H9 (cell line): Measurements from ENCODE around the gene ZNF503. TPM values are rescaled to one million over a fixed set of nuclear protein-coding genes. Genes with fewer than 3 reads are reported as not detected.

ENCODE experiments used
- DNase-seq: peaks from one replicate; pipeline ENCODE4 v3.0.0-alpha.2; 2017
- H2AFZ ChIP-seq: one replicate; pipeline ENCODE4 v1.6.1; 2013; ENCODE audit warnings: mild to moderate bottlenecking, low read length, control low read depth, moderate library complexity
- H2AK5ac ChIP-seq: 2 replicates; pipeline ENCODE4 v1.6.1; 2013; ENCODE audit warnings: low read length, control low read depth, mixed read lengths; ENCODE audit not compliant: insufficient read length
- H2BK120ac ChIP-seq: one replicate; pipeline ENCODE4 v1.6.1; 2013; ENCODE audit warnings: low read depth, mild to moderate bottlenecking, low read length, control low read depth, inconsistent platforms; ENCODE audit not compliant: poor library complexity, severe bottlenecking
- H2BK12ac ChIP-seq: 2 replicates; pipeline ENCODE4 v1.6.1; 2013; ENCODE audit warnings: low read length, control low read depth, mixed read lengths, low read depth; ENCODE audit not compliant: insufficient read length
- H2BK15ac ChIP-seq: 2 replicates; pipeline ENCODE4 v1.6.1; 2013; ENCODE audit warnings: low read depth, low read length, control low read depth
- H2BK20ac ChIP-seq: one replicate; pipeline ENCODE4 v1.6.1; 2013; ENCODE audit warnings: low read depth, mild to moderate bottlenecking, low read length, control low read depth, inconsistent platforms; ENCODE audit not compliant: poor library complexity, severe bottlenecking
- H2BK5ac ChIP-seq: 2 replicates; pipeline ENCODE4 v1.6.1; 2013; ENCODE audit warnings: low read length, control low read depth, mixed read lengths; ENCODE audit not compliant: insufficient read length
- H3K14ac ChIP-seq: 2 replicates; pipeline ENCODE4 v1.6.1; 2013; ENCODE audit warnings: low read length, control low read depth; ENCODE audit not compliant: insufficient read depth
- H3K18ac ChIP-seq: 2 replicates; pipeline ENCODE4 v1.6.1; 2013; ENCODE audit warnings: low read depth, mild to moderate bottlenecking, mixed read lengths, low read length, control low read depth; ENCODE audit not compliant: insufficient read length
- H3K23ac ChIP-seq: 2 replicates; pipeline ENCODE4 v1.6.1; 2013; ENCODE audit warnings: low read length, control low read depth, mixed read lengths, low read depth; ENCODE audit not compliant: insufficient read length
- H3K23me2 ChIP-seq: 2 replicates; pipeline ENCODE4 v1.6.1; 2013; ENCODE audit warnings: low read depth, mild to moderate bottlenecking, mixed read lengths, low read length, control low read depth; ENCODE audit not compliant: insufficient read length, poor library complexity, severe bottlenecking
- H3K27ac ChIP-seq: 2 replicates; pipeline ENCODE4 v1.5.1; 2013; ENCODE audit warnings: low read length, control low read depth, mixed read lengths, low read depth; ENCODE audit not compliant: insufficient read length
- H3K27me3 ChIP-seq: 2 replicates; pipeline ENCODE4 v1.6.1; 2013; ENCODE audit warnings: low read length, control low read depth, inconsistent platforms; ENCODE audit not compliant: insufficient read depth
- H3K4ac ChIP-seq: 2 replicates; pipeline ENCODE4 v1.6.1; 2013; ENCODE audit warnings: low read depth, mild to moderate bottlenecking, control low read depth, inconsistent platforms, low read length, moderate library complexity
- H3K4me1 ChIP-seq: 2 replicates; pipeline ENCODE4 v1.6.1; 2013; ENCODE audit warnings: low read length, control low read depth, inconsistent platforms; ENCODE audit not compliant: insufficient read depth
- H3K4me2 ChIP-seq: 2 replicates; pipeline ENCODE4 v1.6.1; 2013; ENCODE audit warnings: low read length, control low read depth, mixed read lengths; ENCODE audit not compliant: insufficient read length, insufficient read depth
- H3K56ac ChIP-seq: 2 replicates; pipeline ENCODE4 v1.6.1; 2013; ENCODE audit warnings: low read depth, mild to moderate bottlenecking, mixed read lengths, low read length, control low read depth; ENCODE audit not compliant: insufficient read length
- H3K79me1 ChIP-seq: 2 replicates; pipeline ENCODE4 v1.6.1; 2013; ENCODE audit warnings: low read depth, mild to moderate bottlenecking, moderate library complexity, low read length, control low read depth, inconsistent platforms; ENCODE audit not compliant: insufficient read depth, poor library complexity, severe bottlenecking
- H3K79me2 ChIP-seq: 2 replicates; pipeline ENCODE4 v1.6.1; 2013; ENCODE audit warnings: low read length, control low read depth, inconsistent platforms; ENCODE audit not compliant: insufficient read depth
- H3K9ac ChIP-seq: 2 replicates; pipeline ENCODE4 v1.6.1; 2013; ENCODE audit warnings: low read length, control low read depth, mixed read lengths; ENCODE audit not compliant: insufficient read length; ENCODE audit errors: extremely low read depth
- H3K9me3 ChIP-seq: one replicate; pipeline ENCODE4 v1.6.1; 2013; ENCODE audit warnings: low read depth, low read length, inconsistent platforms; ENCODE audit not compliant: control insufficient read depth
- H3T11ph ChIP-seq: one replicate; pipeline ENCODE4 v1.6.1; 2013; ENCODE audit warnings: mild to moderate bottlenecking, low read length, control low read depth, inconsistent platforms
- H4K20me1 ChIP-seq: one replicate; pipeline ENCODE4 v1.6.1; 2013; ENCODE audit not compliant: control insufficient read depth, insufficient read length, insufficient read depth
- H4K5ac ChIP-seq: 2 replicates; pipeline ENCODE4 v1.6.1; 2013; ENCODE audit warnings: low read depth, mild to moderate bottlenecking, mixed read lengths, low read length, control low read depth; ENCODE audit not compliant: insufficient read length
- H4K8ac ChIP-seq: replicated peaks from 2 replicates; pipeline ENCODE4 v1.6.1; 2013; ENCODE audit warnings: low read length, control low read depth, mixed read lengths, low read depth; ENCODE audit not compliant: insufficient read length
- H4K91ac ChIP-seq: 2 replicates; pipeline ENCODE4 v1.6.1; 2013; ENCODE audit warnings: low read depth, mild to moderate bottlenecking, moderate library complexity, mixed read lengths, low read length, control low read depth; ENCODE audit not compliant: insufficient read length
- H3K27ac Mint-ChIP-seq, 3 experiments: 2 replicates in 2 of 3; 3 replicates in 1 of 3; pipeline ENCODE4 v1.8.0; 2020 to 2021; ENCODE audit warnings: mixed read lengths in 3 of 3, mild to moderate bottlenecking in 1 of 3, moderate library complexity in 1 of 3
- H3K27me3 Mint-ChIP-seq: 2 replicates; pipeline ENCODE4 v1.8.0; 2021; ENCODE audit warnings: low read depth, mild to moderate bottlenecking, moderate library complexity, mixed read lengths
- H3K36me3 Mint-ChIP-seq, 3 experiments: 2 replicates in 2 of 3; 3 replicates in 1 of 3; pipeline ENCODE4 v1.8.0; 2020 to 2021; ENCODE audit warnings: low read depth in 3 of 3, mixed read lengths in 3 of 3; ENCODE audit not compliant: insufficient read depth in 1 of 3
- H3K4me1 Mint-ChIP-seq, 2 experiments: 2 replicates each; pipeline ENCODE4 v1.8.0; 2020; ENCODE audit warnings: mixed read lengths in 2 of 2
- H3K4me3 Mint-ChIP-seq, 2 experiments: 2 replicates in 1 of 2; 3 replicates in 1 of 2; pipeline ENCODE4 v1.8.0; 2020 to 2021; ENCODE audit warnings: mild to moderate bottlenecking in 2 of 2, mixed read lengths in 2 of 2, moderate library complexity in 1 of 2
- H3K9me3 Mint-ChIP-seq, 2 experiments: 2 replicates in 1 of 2; 3 replicates in 1 of 2; pipeline ENCODE4 v1.8.0; 2020; ENCODE audit warnings: mild to moderate bottlenecking in 2 of 2, mixed read lengths in 2 of 2, moderate library complexity in 1 of 2
- CTCF ChIP-seq: fragments of 200-600 bp; sonication (generic); conservative IDR thresholded peaks from 3 replicates; pipeline ENCODE4 v1.8.0; 2021; ENCODE audit warnings: antibody characterized with exemption, mild to moderate bottlenecking
- WGBS: extraction: QIAGEN DNeasy Blood & Tissue Kit; methylation state at CpG from one replicate; pipeline ENCODE4 v1.1.7; 2013; ENCODE audit warnings: missing lambda C conversion rate, low lambda C conversion rate, mixed read lengths; ENCODE audit not compliant: insufficient read length; ENCODE audit errors: extremely low coverage; 5-methylcytosine and 5-hydroxymethylcytosine counted together
- total RNA-seq: library from RNA; stranded (reverse); gene quantifications from 2 replicates; pipeline ENCODE4 v1.2.1, GENCODE V29; 2021

The ZNF503 gene
- total RNA-seq, 1 experiment from 2014 or later = 0.09 TPM

GRCh38 chr10:75403939-75404814, 2.6 kb upstream of the ZNF503 start:
- Histone ChIP-seq H3K79me1 (no peaks in the 10 kb centered on the region), H3K9me3 (no peaks in the 10 kb centered on the region), H4K91ac (no peak overlapping the region), H3T11ph (no peak overlapping the region), H3K56ac (no peak overlapping the region), H3K14ac (no peak overlapping the region), H2BK15ac (no peak overlapping the region), H2BK12ac (no peak overlapping the region), H3K4ac (no peak overlapping the region), H2BK120ac (no peak overlapping the region), H3K27me3 (peaks cover 76% of the 10 kb centered on the region), H4K5ac (no peak overlapping the region), H3K4me1 (no peaks in the 10 kb centered on the region; the same call in 1 of the 2 replicates), H4K8ac (no peak overlapping the region), H3K4me2 (peak overlapping the region; percentile 84), H3K9ac (no peak overlapping the region), H3K23me2 (peaks cover 46% of the 10 kb centered on the region), H2BK5ac (no peak overlapping the region), H3K79me2 (no peaks in the 10 kb centered on the region), H3K27ac (no peak overlapping the region), H4K20me1 (no peaks in the 10 kb centered on the region), H3K18ac (no peak overlapping the region), H2BK20ac (no peak overlapping the region), H2AFZ (no peak overlapping the region), H2AK5ac (no peak overlapping the region), H3K23ac (no peak overlapping the region)
- TF ChIP-seq CTCF = no peak
- WGBS = no CpG with 5 or more reads among the region's 58 CpGs
- no peak overlapping the region for H3K27ac Mint-ChIP-seq
- peaks cover 31 to 46% of the 10 kb centered on the region in 2 experiments for H3K4me1 Mint-ChIP-seq
- H3K9me3 Mint-ChIP-seq = peaks cover 0 to 2% of the 10 kb centered on the region in 2 experiments; a peak in 2 of 5 replicates
- H3K36me3 Mint-ChIP-seq = no peaks in the 10 kb centered on the region; a peak in 1 of 7 replicates
- DNase-seq = peak; percentile 62
- H3K27me3 Mint-ChIP-seq = peaks cover 97% of the 10 kb centered on the region
- H3K4me3 Mint-ChIP-seq = peak overlapping the region; percentile 63 to 87
